Measurements from ENCODE around the gene IRF4.

Gene IRF4

DNA sequence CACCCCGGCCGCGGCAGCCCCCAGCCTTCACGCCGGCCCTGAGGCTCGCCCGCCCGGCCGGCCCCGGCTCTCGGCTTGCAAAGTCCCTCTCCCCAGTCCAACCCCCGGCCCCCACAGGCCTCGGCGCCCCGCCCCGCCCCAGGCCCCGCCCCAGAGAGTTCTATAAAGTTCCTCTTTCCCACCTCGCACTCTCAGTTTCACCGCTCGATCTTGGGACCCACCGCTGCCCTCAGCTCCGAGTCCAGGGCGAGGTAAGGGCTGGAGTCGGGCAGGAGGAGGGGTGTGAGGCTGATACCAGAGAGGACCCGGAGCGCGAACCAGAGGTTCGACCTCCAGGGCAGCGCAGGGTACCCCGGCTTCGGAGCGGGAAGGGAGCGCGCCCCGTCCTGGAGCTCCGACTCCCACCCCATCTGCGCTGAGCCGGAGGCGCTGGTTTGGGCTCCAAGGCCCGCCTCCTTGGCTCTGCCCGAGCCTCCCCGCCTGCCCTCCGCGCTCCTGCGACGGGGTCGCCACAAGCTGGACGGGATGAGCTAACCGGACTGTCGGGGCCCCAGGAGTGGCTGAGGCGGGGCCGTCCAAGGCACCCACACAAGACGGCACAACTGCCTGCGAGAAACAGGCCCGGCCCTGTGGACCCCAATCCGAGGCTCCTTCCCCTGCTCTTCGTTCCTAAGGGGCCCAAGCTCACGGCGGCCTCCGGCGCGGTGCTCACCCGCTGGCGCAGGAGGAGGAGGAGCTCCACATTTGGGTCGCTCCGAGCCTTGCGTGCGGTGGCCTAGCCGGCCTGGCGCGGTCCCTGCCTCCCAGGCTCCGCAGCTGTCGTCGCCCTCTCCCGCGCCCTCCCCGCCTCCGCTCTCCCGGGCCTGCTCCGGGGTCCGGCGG is at the start of gene IRF4:
Gene IRF4 (plus strand): TSS at position 194 of the 882 bp plus-strand sequence. CDS start 1,401 bp downstream, outside the sequence.
- peak; percentile 94 for DNase-seq

DNA sequence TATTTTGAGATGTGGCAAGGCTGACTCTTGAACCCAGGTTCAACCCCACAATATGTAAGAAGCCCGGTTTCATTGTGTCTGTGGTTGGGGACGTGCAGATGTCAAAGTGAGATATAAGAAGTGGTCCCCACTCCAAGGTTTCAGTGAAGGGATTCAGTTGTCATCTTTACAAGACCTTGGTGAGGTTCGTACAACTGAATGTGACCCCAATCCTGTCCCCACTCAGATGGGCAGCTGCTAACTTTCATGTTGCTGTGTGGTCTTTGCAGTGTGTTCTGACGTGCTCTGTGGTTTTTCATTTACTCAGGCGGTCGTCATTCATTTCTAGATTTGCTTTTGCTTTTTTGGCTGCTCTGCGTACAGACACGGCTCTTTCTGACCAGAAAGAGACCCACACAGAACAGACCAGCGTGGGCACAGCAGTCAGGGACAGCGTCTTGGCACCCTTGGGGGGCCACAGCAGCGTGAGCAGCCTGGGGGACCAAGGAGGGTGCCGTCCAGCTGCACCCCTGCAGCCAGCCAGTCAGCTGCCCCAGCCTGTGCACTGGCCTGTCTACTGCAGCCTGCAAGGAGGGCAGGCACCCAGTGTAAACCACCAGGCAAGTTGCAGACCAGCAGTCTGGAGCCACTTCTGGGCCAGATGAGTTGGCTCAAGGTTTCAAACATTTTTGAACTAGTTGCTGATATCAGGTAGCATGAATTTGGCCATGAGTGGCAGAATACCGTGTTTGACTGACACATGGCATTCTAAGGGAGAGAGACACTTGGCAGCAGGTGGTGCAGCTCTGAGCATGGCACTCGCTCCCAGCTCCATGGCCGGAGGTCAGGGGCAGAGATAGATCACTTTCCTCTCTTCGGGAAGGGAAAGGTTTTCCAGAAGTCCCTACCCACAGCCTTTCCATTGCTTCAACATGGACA is 49.4 kb upstream of the IRF4 start:
- DNase-seq = no peak

DNA sequence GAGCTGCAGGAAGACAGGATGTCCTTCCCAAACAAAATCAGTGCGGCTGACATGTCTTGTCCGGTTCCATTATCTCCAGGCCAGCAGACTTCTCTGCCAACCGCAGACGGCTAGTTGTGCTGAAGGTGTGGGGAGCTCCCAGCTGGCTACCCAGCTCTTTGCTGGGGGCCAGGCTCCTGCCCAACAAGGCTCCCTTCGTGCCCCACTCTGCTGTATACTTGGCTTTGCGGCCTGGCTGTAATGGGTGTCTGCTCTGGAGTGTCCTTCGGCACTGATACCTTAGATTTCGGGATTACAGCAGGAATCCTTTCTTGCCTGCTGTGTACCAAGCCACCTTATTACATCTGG is 48.7 kb upstream of the IRF4 start:
- no peak for DNase-seq

DNA sequence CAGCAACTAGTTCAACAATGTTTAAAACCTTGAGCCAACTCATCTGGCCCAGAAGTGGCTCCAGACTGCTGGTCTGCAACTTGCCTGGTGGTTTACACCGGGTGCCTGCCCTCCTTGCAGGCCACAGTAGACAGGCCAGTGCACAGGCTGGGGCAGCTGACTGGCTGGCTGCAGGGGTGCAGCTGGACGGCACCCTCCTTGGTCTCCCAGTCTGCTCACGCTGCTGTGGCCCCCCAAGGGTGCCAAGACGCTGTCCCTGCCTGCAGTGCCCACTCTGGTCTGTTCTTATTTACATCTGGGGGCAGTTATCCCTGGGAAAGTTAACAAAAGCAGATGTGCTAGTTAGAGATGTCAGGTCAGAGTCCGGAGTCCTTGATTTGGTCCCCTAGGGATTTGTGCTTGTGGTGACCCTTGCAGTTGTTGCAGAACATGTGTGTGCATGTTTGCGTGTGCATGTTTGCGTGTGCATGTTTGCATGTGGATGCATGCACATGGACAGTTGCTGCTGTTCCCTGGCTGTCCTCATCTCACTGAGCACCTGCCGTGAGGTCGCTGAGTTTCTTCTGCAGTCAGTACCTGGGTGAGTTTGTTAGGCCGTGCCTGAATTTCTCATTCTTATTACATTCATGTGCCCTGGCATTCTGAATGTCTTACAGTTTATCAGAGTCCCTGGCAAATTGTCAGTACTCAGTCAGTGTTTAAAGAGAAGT is 48.2 kb upstream of the IRF4 start:
- DNase-seq = no peak

DNA sequence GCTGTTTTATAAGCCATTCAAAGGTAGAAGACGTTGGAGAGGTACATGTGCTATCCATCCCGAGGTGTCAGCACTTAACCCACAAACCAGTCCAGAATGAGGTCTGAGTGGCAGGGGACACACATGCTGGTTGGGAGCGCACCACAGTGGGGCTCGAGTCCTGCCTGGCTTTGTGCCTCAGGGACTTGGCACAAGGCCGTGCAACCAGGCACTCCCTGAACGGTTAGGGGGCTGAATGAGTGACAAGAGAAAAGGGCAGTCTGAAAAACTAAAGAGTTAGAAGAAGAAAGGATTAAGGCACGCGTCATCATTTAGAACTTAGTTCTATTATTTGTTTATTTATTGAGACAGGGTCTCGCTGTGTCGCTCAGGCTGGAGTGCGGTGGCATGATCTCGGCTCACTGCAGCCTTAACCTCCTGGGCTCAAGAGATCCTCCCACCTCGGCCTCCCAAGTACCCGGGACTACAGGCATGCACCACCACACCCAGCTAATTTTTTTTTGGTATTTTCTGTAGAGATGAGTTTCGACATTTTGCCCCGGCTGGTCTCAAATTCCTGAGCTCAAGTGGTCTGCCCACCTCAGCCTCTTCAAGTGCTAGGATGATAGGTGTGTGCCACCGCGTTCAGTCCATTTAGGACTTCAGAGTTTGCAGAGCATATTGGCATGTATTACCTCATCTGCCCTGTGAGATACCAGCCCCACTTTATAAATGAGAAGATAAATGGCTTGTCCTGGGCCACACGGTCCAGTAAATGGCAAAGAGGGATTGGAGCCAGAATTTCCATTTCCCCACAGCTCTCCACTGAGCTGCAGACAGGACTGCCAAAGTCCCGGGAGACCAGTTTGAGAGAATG is 47.4 kb upstream of the IRF4 start:
- DNase-seq = no peak

DNA sequence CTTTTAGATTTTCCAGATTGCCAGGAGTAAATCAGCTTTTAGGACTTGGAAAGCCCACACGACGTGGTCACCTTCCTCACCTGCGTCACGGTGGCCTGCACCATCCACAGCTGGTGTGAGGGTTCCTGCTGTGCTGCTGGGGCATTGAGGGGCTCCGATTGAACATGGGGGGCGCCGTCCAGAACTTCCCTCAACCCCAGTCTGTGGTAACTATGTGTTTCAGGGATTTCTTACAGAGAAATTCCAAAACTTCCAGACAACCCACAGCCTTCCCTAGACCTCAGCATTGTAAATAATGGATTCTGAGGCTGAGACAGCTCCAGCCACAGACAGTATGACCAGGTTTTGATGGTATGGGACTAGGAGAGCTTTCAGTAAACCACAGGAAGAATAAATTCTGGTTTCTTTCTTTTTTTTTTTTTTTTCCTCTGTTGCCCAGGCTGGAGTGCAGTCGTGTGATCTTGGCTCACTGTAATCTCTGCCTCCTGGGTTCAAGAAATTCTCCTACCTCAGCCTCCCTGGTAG is 46.7 kb upstream of the IRF4 start:
- DNase-seq = no peak

DNA sequence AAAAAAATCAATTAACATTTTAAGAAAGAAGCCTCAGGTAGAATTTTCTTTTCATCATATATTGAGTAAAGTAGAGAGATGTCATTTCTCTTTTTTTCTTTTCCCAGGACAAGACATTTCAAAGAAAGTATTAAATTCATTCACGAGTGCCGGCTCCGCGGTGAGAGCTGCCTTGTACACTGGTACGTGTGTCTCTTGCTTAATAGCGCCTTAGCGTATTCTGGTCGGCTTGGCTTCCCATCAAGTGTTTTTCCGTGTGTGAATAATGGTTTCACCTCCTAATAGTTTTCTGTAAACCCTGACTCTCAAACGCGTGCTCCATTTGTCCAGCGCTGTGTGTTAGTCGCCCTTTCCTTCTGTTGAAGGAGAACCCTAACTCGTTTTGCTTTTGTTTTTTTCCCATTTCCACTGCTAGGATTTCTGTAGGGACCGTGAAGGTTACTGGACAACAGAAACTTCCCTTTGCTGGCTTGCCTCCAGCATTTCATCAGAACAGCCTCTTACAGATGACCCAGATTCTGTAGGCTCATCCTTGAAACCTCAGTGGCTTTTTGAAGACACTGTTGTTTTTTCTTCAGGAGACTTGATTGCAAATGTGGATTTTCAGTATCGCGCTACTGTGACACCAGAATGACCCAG is 45.7 kb upstream of the IRF4 start:
- no peak for DNase-seq

DNA sequence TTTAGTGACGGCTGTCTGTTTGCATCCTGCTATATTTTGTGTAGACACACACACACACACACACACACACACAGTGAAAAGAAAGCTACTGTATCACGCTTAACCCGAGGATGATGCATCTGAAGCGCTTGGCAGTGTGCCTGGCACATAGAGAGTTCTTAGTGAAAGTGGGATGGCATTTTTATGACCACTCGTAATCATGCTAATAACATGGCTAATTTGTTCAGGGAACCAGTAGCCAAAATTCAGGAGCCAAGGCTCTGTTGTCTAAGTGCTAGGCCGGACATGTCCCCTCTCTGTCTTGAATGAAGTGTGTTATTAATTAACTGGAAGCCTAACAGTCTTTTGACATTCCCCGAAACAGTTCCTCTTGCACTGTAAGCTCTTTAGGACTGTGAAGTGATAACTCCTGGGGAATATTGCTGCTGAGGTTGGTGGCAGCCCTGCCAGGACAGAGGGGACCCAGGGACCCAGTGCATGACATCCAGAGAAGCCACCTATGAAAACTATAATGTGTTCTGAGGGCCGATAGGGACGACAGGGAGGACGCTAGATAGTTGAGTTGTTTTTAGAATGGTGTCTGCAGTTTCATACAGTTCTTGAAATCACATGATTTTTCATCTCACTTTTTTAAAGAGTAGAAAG is 45.0 kb upstream of the IRF4 start:
- no peak for DNase-seq

DNA sequence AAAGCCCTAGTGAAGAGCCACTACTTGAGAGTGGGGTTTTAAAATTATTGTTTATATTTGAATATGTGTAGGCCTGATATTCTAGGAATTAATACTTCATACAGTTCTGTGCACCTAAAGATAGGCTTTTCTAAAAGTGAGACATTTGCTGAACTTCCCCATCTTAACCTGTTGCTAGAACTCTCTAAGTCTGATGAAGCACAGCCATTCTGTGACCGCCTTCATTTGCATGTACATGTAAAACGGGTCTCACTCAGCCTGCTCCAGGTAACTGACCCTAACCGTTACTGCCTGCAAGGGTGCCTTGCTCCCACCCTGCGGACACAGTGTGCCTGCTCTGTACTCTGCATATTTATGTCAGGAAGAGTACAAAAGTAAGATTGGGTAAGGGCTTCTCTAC is 44.3 kb upstream of the IRF4 start:
- DNase-seq = no peak

DNA sequence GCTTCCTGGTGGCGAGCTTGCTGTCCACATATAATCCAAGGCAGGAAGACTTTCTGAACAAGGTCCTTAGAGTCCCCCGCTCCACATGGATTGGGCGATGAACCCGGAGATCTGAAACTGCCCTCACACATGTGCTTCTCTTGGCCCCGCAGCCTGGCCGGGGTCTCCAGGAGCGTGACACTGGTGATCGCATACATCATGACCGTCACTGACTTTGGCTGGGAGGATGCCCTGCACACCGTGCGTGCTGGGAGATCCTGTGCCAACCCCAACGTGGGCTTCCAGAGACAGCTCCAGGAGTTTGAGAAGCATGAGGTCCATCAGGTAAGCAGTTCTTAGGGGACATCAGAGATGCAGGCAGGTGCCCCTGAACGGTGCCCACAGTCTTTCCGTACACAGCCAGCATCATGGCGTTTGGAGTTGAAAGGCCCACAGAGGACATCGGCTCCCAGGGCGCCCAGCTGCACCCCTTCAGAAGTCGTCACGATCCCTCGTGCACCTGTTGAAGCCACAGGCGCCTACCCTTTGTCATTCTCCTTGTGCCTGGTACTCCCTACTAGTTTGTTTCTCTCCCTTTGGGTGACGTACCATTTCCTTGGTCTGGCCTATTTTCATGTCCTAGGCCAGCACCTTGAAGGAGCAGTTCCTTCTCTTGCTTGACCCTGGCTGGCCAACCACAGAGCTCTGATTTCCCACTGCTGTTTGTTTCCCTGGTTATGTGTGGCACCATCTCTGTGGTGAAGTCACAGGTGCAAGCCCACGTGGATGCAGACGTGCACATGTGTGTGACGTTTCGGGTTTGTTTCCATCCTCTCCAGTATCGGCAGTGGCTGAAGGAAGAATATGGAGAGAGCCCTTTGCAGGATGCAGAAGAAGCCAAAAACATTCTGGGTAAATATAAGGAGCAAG is 43.3 kb upstream of the IRF4 start:
- no peak for DNase-seq

DNA sequence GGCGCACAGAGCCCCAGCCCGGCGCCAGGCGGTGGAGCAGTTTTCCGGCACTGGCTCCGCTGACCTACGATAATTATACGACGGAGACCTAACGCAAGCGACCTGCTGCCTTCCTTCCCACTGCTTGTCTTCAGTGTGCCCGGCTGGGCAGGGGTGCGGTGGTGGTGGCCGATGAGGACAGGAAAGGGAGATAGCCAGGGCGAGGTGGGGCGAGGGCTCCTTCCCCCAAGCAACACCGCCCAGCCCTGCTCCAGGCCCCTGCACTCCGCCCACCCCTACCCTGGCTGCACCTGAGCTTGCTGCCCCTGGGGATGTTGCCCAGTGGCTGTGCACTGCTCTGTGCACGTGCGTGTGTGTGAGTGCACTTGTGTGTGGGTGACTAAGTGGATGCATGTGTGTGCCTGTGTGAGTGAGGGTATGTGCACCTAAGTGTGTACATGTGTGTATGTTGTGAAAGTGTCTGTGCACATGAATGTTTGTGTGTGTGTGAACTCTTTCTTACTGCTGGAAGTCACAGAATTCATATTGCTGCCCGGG is 42.6 kb upstream of the IRF4 start:
- no peak for DNase-seq

DNA sequence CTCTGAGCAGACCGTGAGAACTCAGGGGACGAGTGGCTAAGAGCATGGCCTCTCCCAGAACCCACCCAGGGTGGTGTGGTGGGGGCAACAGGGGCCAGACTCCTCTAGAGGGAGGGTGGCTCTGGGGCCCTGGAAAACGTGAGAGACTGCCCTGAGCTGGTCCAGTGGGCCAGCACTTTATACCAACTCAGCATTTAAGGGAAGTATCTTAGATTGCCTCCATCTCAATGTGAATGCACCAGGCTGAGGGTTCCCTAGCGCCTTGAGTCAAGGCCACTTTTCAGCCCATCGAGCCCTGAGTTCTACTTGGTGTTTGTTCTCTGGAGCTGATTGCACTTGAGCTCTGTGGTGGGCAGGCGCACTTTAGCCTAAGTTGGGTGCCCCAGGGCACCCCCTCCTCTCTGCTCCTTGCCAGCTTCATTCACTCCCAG is 42.0 kb upstream of the IRF4 start:
- DNase-seq = no peak

DNA sequence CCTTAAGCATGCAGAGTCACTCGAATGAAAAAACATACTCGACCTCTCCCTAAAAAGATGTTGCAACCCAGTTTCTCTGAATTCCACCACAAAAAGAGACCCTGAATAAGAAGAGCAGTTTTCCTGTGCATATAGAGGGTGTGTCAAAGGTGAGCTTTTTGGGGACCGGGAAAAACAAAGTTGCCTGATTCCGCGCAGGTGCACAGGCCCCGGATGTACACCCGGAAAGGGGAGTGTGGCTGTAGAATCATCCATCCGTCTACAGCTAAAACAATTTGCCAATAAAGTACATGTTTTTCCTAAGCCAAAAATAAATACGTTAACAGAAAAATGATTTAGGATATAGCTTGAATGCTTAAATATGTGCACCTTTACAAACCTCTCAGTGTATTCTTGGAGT is 41.2 kb upstream of the IRF4 start:
- no peak for DNase-seq

DNA sequence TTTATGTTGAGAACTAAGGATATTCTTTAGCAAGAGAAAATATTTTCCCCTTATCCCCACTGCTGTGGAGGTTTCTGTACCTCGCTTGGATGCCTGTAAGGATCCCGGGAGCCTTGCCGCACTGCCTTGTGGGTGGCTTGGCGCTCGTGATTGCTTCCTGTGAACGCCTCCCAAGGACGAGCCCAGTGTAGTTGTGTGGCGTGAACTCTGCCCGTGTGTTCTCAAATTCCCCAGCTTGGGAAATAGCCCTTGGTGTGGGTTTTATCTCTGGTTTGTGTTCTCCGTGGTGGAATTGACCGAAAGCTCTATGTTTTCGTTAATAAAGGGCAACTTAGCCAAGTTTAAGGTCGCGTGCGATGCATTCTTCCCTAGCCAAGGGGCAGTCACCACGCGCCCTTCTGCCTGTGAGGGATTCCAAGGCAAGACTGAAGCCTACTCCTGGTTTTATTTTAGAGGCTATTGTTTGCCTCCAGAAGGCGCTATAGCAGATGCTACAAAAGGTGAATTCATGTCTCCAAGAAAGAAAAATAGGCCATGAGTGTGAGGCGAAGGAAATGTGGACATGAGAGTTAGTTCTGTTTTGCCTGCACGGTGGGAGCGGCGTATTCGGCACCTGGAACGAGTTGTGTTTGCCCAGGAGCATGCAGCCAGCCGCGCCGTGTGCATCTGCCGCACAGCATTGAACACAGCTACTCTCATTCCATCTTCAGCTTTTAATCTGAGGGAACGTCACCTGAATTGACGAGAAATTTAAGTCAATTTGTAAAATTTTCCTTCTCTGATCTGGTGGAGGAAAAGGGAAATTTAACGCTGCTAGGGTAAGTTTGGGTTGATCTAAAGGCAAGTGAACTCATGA is 40.3 kb upstream of the IRF4 start:
- no peak for DNase-seq

DNA sequence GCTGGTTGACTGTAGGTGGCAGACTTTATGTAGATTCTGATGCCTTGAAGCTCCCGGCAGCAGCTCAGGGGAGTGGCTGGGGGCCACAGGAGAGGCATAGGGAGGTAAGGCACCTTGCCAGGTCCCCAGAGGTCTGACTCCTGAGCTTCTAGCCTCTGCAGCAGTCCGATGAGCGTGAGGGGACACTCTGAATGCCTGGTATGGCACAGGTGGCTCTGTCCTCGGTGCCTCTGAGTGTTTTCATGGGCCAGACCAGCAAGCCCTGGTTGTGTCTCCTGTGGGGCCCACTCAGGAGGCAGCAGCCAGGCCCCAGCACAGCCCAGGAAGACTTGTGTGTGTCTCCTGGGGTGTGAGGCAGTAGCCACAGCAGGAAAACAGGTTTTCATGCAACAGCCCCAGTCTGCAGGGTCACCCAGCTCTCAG is 39.7 kb upstream of the IRF4 start:
- no peak for DNase-seq

DNA sequence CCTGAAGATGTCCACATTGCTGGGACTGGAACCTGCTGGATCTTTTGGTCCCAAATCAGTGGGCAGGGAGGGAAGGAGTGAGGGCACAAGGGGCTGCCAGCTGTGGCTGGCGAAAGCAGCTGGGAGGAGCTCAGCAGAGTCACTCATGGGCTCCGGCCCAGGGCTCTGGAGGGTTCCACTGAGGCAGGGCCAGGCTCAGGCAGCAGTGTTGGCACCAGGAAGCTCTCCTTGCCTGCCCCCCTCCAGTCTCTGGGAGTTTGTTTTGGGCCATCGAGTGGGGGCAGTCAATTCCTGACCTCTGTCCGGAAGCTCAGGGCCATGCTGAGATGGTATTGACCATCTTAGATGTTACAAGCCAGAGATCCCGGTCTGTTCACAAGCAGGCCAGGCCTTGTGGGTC is 39.1 kb upstream of the IRF4 start:
- DNase-seq = no peak

DNA sequence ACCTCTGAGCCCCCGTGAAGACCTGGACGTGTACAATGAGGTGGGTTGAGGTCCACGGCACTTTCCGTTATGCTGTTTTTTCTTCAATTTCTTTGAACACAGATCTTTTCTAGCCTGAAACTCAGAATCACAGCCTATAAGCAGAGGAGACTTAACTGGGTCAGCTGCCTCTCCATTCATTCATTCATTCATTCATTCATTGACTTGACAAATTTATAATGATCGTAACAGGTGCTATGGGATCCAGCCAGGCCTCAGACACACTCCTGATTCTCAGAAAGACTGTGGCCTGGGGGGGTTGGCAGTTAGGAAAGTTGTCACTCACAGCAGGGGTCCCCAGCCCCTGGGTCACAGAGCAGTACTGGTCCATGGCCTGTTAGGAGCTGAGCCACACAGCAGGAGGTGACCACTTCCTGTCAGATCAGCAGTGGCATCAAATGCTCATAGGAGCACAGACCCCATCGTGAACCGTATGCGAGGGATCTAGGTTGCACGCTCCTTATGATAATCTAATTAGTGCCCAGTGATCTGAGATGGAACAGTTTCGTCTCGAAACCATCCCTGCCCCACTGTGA is 38.6 kb upstream of the IRF4 start:
- DNase-seq = no peak
